ENCODE data around the gene PRKCH.

The PRKCH gene

DNA sequence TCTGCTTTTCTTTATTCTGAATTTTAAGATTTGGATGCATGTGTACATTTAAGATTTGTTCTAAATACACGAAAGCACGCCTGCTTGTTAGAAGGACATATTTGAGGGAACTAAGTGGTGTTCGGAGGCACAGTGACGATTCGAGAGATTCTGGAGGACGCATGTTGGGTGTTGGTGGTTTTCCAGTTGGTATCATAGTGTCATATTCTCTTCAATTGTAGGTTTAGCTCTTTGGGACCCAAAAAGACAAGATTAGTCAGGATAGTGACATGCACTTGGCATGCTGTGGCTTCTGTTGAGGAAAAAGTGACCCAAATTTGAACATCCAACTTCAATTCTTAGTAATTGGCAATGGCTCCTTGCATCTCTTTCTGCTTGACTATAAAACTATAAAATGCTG, 30.1 kb downstream of the PRKCH start:
- TF ChIP-seq EZH2phosphoT487 (IDR thresholded peaks at IDR 0.05; ENCODE audit: low read depth), result no peak
- TF ChIP-seq, protein P1, sequence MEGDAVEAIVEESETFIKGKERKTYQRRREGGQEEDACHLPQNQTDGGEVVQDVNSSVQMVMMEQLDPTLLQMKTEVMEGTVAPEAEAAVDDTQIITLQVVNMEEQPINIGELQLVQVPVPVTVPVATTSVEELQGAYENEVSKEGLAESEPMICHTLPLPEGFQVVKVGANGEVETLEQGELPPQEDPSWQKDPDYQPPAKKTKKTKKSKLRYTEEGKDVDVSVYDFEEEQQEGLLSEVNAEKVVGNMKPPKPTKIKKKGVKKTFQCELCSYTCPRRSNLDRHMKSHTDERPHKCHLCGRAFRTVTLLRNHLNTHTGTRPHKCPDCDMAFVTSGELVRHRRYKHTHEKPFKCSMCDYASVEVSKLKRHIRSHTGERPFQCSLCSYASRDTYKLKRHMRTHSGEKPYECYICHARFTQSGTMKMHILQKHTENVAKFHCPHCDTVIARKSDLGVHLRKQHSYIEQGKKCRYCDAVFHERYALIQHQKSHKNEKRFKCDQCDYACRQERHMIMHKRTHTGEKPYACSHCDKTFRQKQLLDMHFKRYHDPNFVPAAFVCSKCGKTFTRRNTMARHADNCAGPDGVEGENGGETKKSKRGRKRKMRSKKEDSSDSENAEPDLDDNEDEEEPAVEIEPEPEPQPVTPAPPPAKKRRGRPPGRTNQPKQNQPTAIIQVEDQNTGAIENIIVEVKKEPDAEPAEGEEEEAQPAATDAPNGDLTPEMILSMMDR (IDR thresholded peaks at IDR 0.05; ENCODE audit: low read depth, low read length), result no peak
- H3K4me1 ChIP-seq (ENCODE audit: low read length), result no peaks in the 10 kb centered on the region
- H3K27ac ChIP-seq (ENCODE audit: low read length), result no peak overlapping the region
- H2AFZ ChIP-seq (ENCODE audit: low read depth, low read length), result no peak overlapping the region
- H3K4me3 ChIP-seq (ENCODE audit: low read length), result no peak overlapping the region
- peaks cover 3% of the 10 kb centered on the region; the same call in 1 of the 2 replicates for H3K27me3 ChIP-seq (ENCODE audit: low read depth, low read length)
- H3K4me2 ChIP-seq (ENCODE audit: low read length), result no peak overlapping the region
- no peaks in the 10 kb centered on the region for H3K9me3 ChIP-seq (ENCODE audit: insufficient read depth, low read length)
- no peaks in the 10 kb centered on the region for H3K36me3 ChIP-seq (replicated peaks; ENCODE audit: low read depth, low read length)
- no peaks in the 10 kb centered on the region for H3K79me2 ChIP-seq (ENCODE audit: low read length)
- H3K9ac ChIP-seq (ENCODE audit: low read length), result no peak overlapping the region
- no peaks in the 10 kb centered on the region for H4K20me1 ChIP-seq (ENCODE audit: insufficient read depth, low read length)

DNA sequence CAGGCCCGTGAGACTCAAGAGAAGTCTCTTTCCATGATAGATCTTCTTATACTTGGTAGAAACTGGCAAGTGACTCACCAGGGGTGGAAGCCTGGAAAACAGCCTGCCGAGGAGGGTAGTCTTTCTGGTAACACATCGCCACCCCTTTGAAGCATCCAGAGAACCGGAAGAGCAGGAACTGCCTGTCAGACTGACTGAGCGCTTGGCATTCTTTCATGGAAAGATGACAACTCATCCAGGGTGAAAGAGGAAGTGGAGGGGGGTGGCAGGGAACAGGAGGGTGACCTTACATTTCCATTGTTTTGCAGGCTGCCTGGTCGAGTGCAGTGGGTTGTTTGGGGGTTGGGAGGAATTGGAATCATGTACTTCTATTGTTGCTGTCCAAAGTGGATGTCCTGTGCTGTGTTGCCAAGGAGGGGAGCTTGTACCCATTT, 34.5 kb downstream of the PRKCH start:
- H3K4me2 ChIP-seq (ENCODE audit: low read length), result no peak overlapping the region
- H3K9ac ChIP-seq (ENCODE audit: low read length), result no peak overlapping the region
- H3K27me3 ChIP-seq (ENCODE audit: low read depth, low read length), result no peaks in the 10 kb centered on the region
- H3K27ac ChIP-seq (ENCODE audit: low read length), result no peak overlapping the region
- H3K9me3 ChIP-seq (ENCODE audit: insufficient read depth, low read length), result no peaks in the 10 kb centered on the region
- H3K79me2 ChIP-seq (ENCODE audit: low read length), result no peaks in the 10 kb centered on the region
- no peaks in the 10 kb centered on the region for H3K36me3 ChIP-seq (replicated peaks; ENCODE audit: low read depth, low read length)
- no peaks in the 10 kb centered on the region for H4K20me1 ChIP-seq (ENCODE audit: insufficient read depth, low read length)
- no peak overlapping the region for H3K4me3 ChIP-seq (ENCODE audit: low read length)
- H2AFZ ChIP-seq (ENCODE audit: low read depth, low read length), result no peak overlapping the region
- no peak for TF ChIP-seq EZH2phosphoT487 (IDR thresholded peaks at IDR 0.05; ENCODE audit: low read depth)
- TF ChIP-seq, protein P1 (IDR thresholded peaks at IDR 0.05; ENCODE audit: low read depth, low read length), result no peak
- no peaks in the 10 kb centered on the region for H3K4me1 ChIP-seq (ENCODE audit: low read length)

DNA sequence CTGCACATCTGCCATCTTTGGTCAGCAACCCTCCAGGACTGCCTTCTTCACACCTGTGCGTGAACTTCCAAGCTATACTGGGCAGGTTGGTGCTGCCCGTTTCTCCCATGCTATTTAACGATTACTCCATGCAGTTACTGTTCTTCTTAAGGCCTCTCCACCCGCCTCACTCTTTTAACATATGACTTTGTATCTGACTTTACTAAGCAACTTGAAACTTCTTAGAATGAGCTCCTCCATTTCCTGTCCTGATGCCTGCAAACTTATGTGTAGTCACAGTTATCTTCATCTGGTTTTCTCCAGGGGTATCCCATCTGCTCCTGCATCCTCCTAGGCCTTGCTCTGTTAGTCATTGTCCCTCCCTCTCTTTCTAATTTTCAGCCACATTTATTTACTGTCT, 35.7 kb downstream of the PRKCH start:
- H3K27me3 ChIP-seq (ENCODE audit: low read depth, low read length), result no peaks in the 10 kb centered on the region
- H3K27ac ChIP-seq (ENCODE audit: low read length), result no peak overlapping the region
- no peaks in the 10 kb centered on the region for H3K79me2 ChIP-seq (ENCODE audit: low read length)
- no peak overlapping the region for H3K9ac ChIP-seq (ENCODE audit: low read length)
- H4K20me1 ChIP-seq (ENCODE audit: insufficient read depth, low read length), result no peaks in the 10 kb centered on the region
- H3K9me3 ChIP-seq (ENCODE audit: insufficient read depth, low read length), result no peaks in the 10 kb centered on the region
- H3K36me3 ChIP-seq (replicated peaks; ENCODE audit: low read depth, low read length), result no peaks in the 10 kb centered on the region
- no peak overlapping the region for H3K4me2 ChIP-seq (ENCODE audit: low read length)
- no peaks in the 10 kb centered on the region for H3K4me1 ChIP-seq (ENCODE audit: low read length)
- H3K4me3 ChIP-seq (ENCODE audit: low read length), result no peak overlapping the region
- TF ChIP-seq, protein P1 (IDR thresholded peaks at IDR 0.05; ENCODE audit: low read depth, low read length), result no peak
- TF ChIP-seq EZH2phosphoT487 (IDR thresholded peaks at IDR 0.05; ENCODE audit: low read depth), result no peak
- H2AFZ ChIP-seq (ENCODE audit: low read depth, low read length), result no peak overlapping the region

DNA sequence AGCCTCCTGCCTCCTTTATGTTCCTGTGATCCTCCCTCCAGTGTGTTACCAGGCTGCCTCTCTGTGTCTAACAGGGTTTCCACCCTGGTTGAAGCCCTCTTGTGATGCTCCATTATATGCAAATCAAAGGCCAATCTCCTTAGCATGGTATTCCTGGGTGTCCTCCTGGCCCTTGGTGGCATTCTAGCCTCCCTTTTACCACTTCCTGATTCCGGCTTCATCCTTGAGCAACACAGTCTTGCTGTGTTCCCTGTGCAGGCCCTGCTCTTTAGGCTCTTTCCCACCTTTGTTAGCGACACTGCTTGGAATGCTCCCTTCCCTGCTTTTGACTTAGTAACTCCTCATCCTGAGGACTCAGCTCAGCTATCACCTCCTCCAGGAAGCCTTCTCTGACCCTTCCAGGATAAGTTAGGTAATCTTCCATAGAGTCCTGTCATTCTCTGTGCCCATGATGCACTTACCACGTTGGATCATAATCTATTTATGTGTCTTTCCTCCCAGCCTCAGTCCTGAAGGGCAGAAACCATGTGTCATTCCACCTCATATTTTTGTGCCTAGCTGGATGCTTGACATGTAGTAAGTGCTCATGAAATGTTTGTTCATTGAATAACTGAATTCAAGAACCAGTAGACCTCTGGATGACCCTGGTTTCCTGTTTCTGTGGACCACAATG, 37.3 kb downstream of the PRKCH start:
- Histone ChIP-seq H2AFZ (ENCODE audit: low read depth, low read length) (no peak overlapping the region), H3K36me3 (replicated peaks; ENCODE audit: low read depth, low read length) (no peaks in the 10 kb centered on the region), H3K4me3 (ENCODE audit: low read length) (no peak overlapping the region), H4K20me1 (ENCODE audit: insufficient read depth, low read length) (no peaks in the 10 kb centered on the region), H3K27me3 (ENCODE audit: low read depth, low read length) (no peaks in the 10 kb centered on the region), H3K9me3 (ENCODE audit: insufficient read depth, low read length) (no peaks in the 10 kb centered on the region), H3K9ac (ENCODE audit: low read length) (no peak overlapping the region), H3K4me1 (ENCODE audit: low read length) (no peaks in the 10 kb centered on the region), H3K79me2 (ENCODE audit: low read length) (no peaks in the 10 kb centered on the region), H3K4me2 (ENCODE audit: low read length) (no peak overlapping the region), H3K27ac (ENCODE audit: low read length) (no peak overlapping the region)
- TF ChIP-seq EZH2phosphoT487 (IDR thresholded peaks at IDR 0.05; ENCODE audit: low read depth), result no peak
- TF ChIP-seq, protein P1 (IDR thresholded peaks at IDR 0.05; ENCODE audit: low read depth, low read length), result no peak
